T-helper 1 cell (primary cell): Measurements from ENCODE around the gene BTBD10.
A peak's percentile ranks its signal among the peaks of the same experiment; 100 is the strongest.
"Not testable (repeated sequence)": the region's sequence is repeated elsewhere in the genome, so short reads cannot be mapped to it uniquely, and the experiment has no call there.

Source experiments
- DNase-seq, 5 donors: peaks; one replicate each; pipeline ENCODE4 v3.0.0-alpha.2; 2012 to 2020

BTBD10 gene

DNA sequence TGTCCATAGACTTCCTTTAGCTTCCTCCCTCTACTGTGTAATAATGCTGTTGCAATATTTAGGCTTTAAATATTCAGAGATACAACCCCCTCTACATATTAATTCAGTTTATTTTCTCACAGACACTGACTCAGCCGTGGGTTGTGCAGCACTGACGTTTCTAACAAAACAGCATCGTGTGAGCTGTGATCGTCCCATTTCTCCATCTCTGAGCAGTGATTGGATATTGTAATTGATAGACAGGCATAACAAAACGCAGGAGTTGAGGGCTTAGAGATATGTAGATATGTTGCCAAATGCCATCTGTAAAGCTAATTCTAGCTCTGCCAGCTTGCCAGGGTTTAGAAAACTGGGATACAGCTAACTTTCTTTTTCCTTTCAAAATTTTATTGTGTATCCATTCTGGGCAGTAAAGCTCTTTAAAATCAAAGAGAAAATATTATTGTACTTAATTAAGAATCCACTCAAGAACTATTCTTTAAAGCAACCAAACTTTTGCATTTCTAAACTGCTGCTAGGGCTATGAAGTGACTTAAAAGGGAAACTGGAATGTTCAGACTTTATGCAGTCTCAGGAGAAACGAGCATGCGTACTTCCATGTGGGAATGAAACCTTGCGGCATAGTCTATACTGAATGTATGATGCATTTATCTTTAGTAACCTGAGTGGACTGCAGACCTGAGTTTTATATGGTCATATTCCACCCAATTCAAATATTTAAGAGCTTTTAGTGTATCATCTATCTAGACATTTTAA lies 22.7 kb downstream of the BTBD10 start:
- DNase-seq = no peak

GRCh38 chr11:13438291-13438690 lies 24.7 kb downstream of the BTBD10 start:
- DNase-seq = no peak

- DNase-seq = not testable (repeated sequence)
These were observed 26.2 kb downstream of the BTBD10 start for GRCh38 chr11:13436836-13437235.

GRCh38 chr11:13434247-13435205 lies 28.5 kb downstream of the BTBD10 start:
- no peak for DNase-seq

DNA sequence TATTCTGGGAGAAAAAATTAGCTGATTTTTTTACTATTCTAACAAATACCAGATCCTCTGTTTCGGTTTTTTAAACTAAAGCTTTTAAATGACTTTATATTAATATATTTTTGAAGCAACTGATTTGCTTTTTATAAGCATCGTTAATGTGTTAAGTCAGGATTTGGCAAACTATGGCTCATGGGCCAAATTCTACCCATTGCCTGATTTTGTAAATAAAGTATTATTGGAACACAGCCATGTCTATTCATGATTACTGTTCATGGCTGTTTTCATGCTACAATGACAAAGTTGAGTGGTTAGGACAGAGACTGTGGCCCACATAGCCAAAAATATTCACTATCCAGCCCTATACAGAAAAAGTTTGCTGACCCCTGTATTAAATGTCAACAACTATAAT lies 29.6 kb downstream of the BTBD10 start:
- no peak for DNase-seq

DNA sequence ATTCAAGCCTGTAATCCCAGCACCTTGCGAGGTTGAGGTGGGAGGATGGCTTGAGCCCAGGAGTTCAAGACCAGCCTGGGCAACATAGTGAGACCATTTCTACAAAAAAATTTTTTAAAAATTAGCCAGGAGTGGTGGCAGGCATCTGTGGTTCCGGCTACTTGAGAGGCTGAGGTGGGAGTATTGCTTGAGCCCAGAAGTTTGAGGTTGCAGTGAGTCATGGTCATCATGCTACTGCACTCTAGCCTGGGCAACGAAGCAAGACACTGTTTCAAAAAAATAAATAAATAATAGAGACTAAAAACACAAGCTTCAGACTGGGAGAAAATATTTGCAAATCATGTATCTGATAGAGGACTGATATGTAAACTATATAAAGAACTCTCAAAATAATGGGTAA lies 33.2 kb downstream of the BTBD10 start:
- no peak for DNase-seq

- no peak for DNase-seq
These were observed 33.7 kb downstream of the BTBD10 start for GRCh38 chr11:13429288-13429687.

DNA sequence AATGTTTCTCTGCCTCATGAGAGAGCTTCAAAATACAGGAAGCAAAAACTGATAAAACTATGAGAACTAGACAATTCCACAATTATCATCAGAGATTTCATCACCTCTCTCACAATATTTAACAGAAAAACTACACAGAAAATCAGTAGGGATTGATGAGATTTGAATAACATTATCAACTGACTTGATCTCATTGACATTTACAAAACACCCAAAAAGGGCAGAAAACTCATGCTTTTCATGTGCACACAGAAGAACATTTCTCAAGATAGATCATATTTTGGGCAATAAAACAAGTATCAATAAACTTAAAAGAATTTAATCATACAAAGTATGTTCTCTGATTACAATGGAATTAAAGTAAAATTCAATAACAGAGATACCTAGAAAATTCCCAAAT lies 35.6 kb downstream of the BTBD10 start:
- no peak for DNase-seq

DNA sequence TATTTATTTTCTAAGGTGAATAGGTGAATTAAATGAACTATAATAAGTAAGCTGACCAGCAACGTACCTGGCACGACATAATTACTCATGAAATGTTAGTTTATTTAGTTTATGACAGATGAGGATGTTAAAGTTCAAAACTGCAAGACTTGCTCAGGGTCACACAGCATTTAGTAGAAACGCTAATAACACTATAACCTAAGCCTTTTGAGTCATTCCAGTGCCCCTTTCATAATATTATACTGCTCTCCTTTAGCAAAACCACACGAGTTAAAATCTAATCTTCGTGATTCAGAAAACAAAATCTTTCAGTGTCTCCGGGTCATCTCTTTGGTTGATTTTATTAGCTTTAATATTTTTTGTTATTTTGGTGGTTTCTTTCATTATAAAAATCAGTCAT lies 39.6 kb downstream of the BTBD10 start:
- DNase-seq = no peak

DNA sequence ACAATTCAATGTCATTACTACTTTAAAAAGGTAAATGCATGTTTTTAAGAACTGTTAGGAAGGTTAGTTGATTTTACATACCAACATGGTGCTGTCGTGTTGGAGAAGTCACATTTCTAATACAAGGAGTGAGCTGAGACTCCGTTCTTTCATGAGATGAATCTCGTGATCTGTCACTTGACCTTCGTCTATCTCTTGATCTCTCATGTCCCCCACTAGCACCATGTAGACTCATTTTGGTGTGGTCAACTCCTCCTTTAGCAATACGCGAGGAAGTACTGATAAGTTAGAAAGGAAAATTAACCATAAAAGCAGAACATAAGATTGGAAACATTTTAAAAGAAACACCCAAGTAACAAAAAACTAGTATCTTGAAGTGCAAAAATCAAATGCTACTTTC lies 41.5 kb downstream of the BTBD10 start:
- no peak for DNase-seq

DNA sequence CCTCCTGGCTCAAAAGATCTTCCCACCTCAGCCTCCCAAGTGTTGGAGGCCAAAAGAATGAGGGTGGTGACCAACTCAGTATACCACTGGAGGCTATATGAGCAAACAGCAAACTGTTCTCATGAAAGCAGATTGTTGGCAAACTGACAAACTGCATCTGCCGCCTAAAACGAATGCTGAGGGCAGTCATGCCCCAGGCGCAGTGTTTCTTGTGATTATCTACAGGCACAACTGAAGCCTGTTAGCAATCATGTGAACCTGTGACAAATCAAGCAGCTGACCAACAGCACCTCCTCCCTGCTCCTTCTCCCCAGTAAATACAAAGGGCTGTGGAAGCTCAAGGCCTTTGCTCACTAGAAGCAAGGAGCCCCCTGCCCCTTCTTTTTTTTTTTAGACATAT lies 47.8 kb downstream of the BTBD10 start:
- DNase-seq = no peak

GRCh38 chr11:13405220-13405619 lies 57.8 kb downstream of the BTBD10 start:
- no peak for DNase-seq

- not testable (repeated sequence) for DNase-seq
These were observed 64.7 kb downstream of the BTBD10 start for GRCh38 chr11:13398335-13398734.

- DNase-seq = no peak
These were observed 71.8 kb downstream of the BTBD10 start for GRCh38 chr11:13391217-13391616.

DNA sequence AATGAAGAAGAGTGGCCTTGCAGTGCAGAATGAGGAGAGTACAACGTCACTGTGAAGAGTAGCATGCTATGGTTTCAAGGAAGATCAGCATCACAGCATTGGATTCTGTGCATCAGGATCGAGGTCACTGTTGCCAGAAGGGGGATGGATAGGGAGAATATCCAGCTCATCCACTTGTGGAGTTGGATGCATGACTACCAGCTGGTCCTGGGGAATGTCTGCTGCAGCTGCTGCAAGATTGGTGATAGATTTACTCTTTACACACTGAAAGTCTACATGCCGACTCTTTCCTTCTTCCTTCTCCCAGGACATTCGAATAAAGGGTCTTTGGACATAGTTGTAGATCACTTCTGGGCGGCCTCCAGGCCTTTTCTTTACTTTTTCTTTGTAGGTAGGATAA lies 74.3 kb downstream of the BTBD10 start:
- no peak for DNase-seq

GRCh38 chr11:13386567-13386966 lies 76.5 kb downstream of the BTBD10 start:
- no peak for DNase-seq

GRCh38 chr11:13384908-13385640 lies 77.9 kb downstream of the BTBD10 start:
- peak in 1 of 5 donors; percentile 17 for DNase-seq

DNA sequence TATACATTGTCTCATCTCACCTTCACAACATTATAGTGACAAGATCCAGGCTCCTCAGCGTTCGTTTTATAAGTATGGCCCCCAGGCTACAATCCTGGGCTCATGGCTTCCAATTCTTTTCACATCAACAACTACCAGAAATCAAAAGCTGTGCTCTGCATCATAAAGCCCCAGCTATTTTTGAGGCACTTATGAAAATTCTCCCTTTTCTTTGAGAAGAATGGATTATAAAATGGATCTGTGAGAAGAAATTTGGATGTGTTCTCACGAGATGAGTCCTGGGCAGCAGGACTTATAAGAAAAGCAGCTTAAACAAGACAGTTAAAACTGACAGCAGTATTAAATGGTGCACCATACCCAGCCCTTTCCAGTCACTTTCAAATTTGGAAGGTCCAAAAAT lies 80.3 kb downstream of the BTBD10 start:
- DNase-seq = no peak

GRCh38 chr11:13380731-13381130 lies 82.3 kb downstream of the BTBD10 start:
- DNase-seq = no peak

- no peak for DNase-seq
These were observed 84.7 kb downstream of the BTBD10 start for GRCh38 chr11:13378316-13378715.

DNA sequence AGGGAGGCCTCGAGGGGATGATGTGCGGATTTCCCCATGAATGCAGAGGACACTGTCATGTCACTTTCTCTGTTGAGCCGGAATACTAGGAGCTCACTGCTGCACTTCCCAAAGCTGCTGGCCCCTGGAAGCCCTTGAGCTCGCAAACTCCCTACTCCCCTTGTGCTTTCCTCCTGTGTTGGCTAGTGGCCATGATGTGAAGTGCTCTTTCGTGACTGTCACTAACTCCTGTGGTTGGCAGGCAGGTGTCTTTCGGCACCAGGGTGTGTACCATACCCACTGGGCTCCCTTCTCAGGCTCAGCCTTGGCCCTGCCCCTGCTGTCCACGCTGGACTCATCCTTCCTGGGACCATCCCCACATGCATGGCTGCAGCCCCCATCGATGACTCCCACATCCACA lies 86.2 kb downstream of the BTBD10 start:
- no peak for DNase-seq

GRCh38 chr11:13376402-13376801 lies 86.6 kb downstream of the BTBD10 start:
- DNase-seq = no peak

GRCh38 chr11:13375798-13376197 lies 87.2 kb downstream of the BTBD10 start:
- no peak for DNase-seq
